Gastrocnemius medialis (tissue), 4 donors: ENCODE results near the gene TMLHE. TPM values are rescaled to one million over a fixed set of nuclear protein-coding genes. Genes with fewer than 3 reads are reported as not detected.
"Not testable (repeated sequence)": the region's sequence is repeated elsewhere in the genome, so short reads cannot be mapped to it uniquely, and the experiment has no call there.

Source experiments
- ATAC-seq, 2 donors: fragments of 150-250 bp; one replicate each; pipeline ENCODE4 v1.9.1; 2016
- DNase-seq, 2 donors: peaks; one replicate each; pipeline ENCODE4 v3.0.0-alpha.2; 2019
- H3K27ac ChIP-seq, 4 donors: fragments of 200-600 bp; sonication (generic); 1 replicate in 1 of 4; 2 replicates in 3 of 4; pipeline ENCODE4 v1.5.1; 2016 to 2018; ENCODE audit warnings: mild to moderate bottlenecking in 2 of 4, moderate library complexity in 1 of 4
- H3K27me3 ChIP-seq, 3 donors: fragments of 200-600 bp; sonication (generic) in 2 of 3; 1 replicate in 1 of 3; 2 replicates in 2 of 3; pipeline versions ENCODE4 v1.5.1 to v1.6.0; 2016 to 2019; ENCODE audit warnings: mild to moderate bottlenecking in 1 of 3, moderate library complexity in 1 of 3
- H3K36me3 ChIP-seq, 2 donors: fragments of 200-600 bp; sonication (generic) in 1 of 2; one replicate each; pipeline ENCODE4 v1.5.1; 2017 to 2018
- H3K4me1 ChIP-seq, 2 donors: fragments of 200-600 bp; sonication (generic) in 1 of 2; one replicate each; pipeline ENCODE4 v1.5.1; 2016 to 2017; ENCODE audit warnings: mild to moderate bottlenecking in 2 of 2
- H3K4me3 ChIP-seq, 4 donors: fragments of 200-600 bp; sonication (generic) in 3 of 4; 1 replicate in 1 of 4; 2 replicates in 3 of 4; pipeline ENCODE4 v1.5.1; 2016 to 2019; ENCODE audit warnings: mild to moderate bottlenecking in 2 of 4
- H3K9me3 ChIP-seq, 3 donors: fragments of 200-600 bp; sonication (generic) in 2 of 3; 1 replicate in 1 of 3; 2 replicates in 2 of 3; pipeline ENCODE4 v1.5.1; 2016 to 2019
- POLR2A ChIP-seq, 2 donors: fragments of 450-650 bp; IDR thresholded peaks; one replicate each; pipeline ENCODE4 v1.6.1; 2017; ENCODE audit warnings: antibody characterized with exemption in 2 of 2, mild to moderate bottlenecking in 2 of 2, moderate library complexity in 2 of 2
- in situ Hi-C, 4 donors: fragments of 200-750 bp; cut with MboI; loops; one replicate each; pipeline versions ENCODE4 v1.15.0 to v1.8.0; 2017; ENCODE audit warnings: low sequenced_read_pairs in 4 of 4
- intact Hi-C: fragments of 100-400 bp; cut with DNase I; formaldehyde crosslinking; loops from one replicate; pipeline ENCODE4 v1.15.1; 2023; ENCODE audit warnings: low total_unique reads
- total RNA-seq, 4 donors: library from RNA; depleted of rRNA; stranded (reverse); fragments of >200 nt; gene quantifications; one replicate each; pipeline versions ENCODE4 v1.1.0 to v1.2.3, GENCODE V29; 2016
- TF ChIP-seq, protein P1 (sequence below), 5 experiments: fragments of 450-650 bp in 3 of 5; fragments of 200-600 bp in 2 of 5; sonication (generic) in 2 of 5; IDR thresholded peaks in 4 of 5; conservative IDR thresholded peaks in 1 of 5; 1 replicate in 4 of 5; 2 replicates in 1 of 5; pipeline ENCODE4 v1.5.1; 2016 to 2019; ENCODE audit warnings: antibody characterized with exemption in 5 of 5, mild to moderate bottlenecking in 3 of 5, moderate library complexity in 3 of 5

Gene TMLHE
- total RNA-seq, 4 donors from 2014 or later: 13.7 to 25.7 (median 17.4) TPM

DNA sequence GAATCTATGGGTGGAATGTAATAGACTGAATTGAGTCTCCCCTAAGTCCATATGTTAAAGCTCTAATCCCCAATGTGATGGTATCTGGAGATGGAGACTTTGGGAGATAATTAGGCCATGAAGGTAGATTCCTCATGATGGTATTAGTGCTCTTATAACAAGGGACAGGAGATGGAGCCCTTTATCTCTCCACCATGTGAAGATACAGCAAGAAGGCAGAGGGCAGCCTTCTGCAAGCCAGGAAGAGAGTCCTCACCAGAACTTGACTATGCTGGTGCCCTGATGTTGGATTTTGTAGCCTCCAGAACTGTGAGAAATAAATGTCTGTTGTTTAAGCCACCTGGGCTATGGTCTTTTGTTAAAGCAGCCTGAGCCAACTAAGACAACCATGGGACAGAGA is 78.0 kb downstream of the TMLHE start:
- TF ChIP-seq, protein P1, sequence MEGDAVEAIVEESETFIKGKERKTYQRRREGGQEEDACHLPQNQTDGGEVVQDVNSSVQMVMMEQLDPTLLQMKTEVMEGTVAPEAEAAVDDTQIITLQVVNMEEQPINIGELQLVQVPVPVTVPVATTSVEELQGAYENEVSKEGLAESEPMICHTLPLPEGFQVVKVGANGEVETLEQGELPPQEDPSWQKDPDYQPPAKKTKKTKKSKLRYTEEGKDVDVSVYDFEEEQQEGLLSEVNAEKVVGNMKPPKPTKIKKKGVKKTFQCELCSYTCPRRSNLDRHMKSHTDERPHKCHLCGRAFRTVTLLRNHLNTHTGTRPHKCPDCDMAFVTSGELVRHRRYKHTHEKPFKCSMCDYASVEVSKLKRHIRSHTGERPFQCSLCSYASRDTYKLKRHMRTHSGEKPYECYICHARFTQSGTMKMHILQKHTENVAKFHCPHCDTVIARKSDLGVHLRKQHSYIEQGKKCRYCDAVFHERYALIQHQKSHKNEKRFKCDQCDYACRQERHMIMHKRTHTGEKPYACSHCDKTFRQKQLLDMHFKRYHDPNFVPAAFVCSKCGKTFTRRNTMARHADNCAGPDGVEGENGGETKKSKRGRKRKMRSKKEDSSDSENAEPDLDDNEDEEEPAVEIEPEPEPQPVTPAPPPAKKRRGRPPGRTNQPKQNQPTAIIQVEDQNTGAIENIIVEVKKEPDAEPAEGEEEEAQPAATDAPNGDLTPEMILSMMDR (IDR thresholded peaks at IDR 0.05 in 4 of 5, conservative IDR thresholded peaks at IDR 0.05 in 1 of 5): no peak
- no peak for TF ChIP-seq POLR2A (IDR thresholded peaks at IDR 0.05)

DNA sequence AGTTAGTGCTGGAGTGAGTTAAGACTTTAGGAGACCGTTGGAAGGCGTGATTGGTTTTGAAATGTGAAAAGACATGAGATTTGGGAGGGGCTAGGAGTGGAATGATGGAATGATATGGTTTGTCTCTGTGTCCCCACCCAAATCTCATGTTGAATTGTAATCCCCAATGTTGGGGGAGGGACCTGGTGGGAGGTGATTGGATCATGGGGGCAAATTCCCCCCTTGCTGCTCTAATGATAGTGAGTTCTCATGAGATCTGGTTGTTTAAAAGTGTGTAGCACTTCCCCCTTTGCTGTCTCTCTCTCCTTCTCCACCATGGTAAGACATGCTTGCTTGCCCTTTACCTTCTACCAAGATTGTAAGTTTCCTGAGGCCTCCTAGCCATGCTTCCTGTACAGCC is 85.7 kb downstream of the TMLHE start:
- H3K27ac ChIP-seq, ATAC-seq, H3K27me3 ChIP-seq, H3K4me1 ChIP-seq, H3K4me3 ChIP-seq, DNase-seq, H3K9me3 ChIP-seq, in situ Hi-C loops, intact Hi-C loops: not testable (repeated sequence)
- H3K36me3 ChIP-seq: peaks cover 0 to 18% of the 10 kb centered on the region in 2 donors

More for the DNA sequence above, 78.0 kb downstream of the TMLHE start:
- no peaks in the 10 kb centered on the region for H3K36me3 ChIP-seq
- no peaks in the 10 kb centered on the region for H3K27me3 ChIP-seq
- ATAC-seq: no peak
- H3K27ac ChIP-seq: no peak overlapping the region
- in situ Hi-C loops (no loop called here), intact Hi-C loops (no loop called here)
- DNase-seq: no peak
- no peaks in the 10 kb centered on the region for H3K4me1 ChIP-seq
- H3K4me3 ChIP-seq: no peak overlapping the region
- H3K9me3 ChIP-seq: no peaks in the 10 kb centered on the region

DNA sequence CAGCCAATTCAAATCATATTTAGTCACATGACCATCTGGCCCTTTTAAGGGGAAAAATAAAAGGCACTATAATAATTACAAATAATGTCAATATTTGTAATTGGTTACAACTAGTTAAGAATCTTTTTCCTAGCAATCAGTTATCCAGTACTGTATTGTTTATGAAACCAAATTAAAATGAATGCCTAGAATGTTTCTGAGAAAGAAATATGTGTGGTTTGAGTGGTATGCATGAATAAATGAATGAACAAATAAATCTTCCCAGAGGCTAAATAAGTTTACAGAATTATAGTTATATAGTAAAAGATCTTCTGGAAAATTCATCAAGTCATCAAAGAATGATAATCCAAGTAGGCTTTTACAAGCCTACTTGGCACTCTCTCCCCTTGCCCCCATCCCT is 98.5 kb downstream of the TMLHE start:
- Histone ChIP-seq H3K9me3 (no peaks in the 10 kb centered on the region), H3K4me1 (no peaks in the 10 kb centered on the region), H3K4me3 (no peak overlapping the region), H3K27ac (no peak overlapping the region), H3K27me3 (no peaks in the 10 kb centered on the region), H3K36me3 (peaks cover 0 to 10% of the 10 kb centered on the region in 2 donors)
- intact Hi-C loops: no loop called here
- TF ChIP-seq, protein P1 (IDR thresholded peaks at IDR 0.05 in 4 of 5, conservative IDR thresholded peaks at IDR 0.05 in 1 of 5): no peak
- TF ChIP-seq POLR2A (IDR thresholded peaks at IDR 0.05): no peak
- DNase-seq: no peak
- in situ Hi-C loops: no loop called here
- no peak for ATAC-seq

- no peaks in the 10 kb centered on the region for H3K27me3 ChIP-seq
- intact Hi-C loops: no loop called here
- no peak for TF ChIP-seq POLR2A (IDR thresholded peaks at IDR 0.05)
- TF ChIP-seq, protein P1 (IDR thresholded peaks at IDR 0.05 in 4 of 5, conservative IDR thresholded peaks at IDR 0.05 in 1 of 5): no peak
- no peak overlapping the region for H3K27ac ChIP-seq
- peaks cover 0 to 3% of the 10 kb centered on the region in 2 donors for H3K4me1 ChIP-seq
- H3K4me3 ChIP-seq: no peak overlapping the region
- DNase-seq (no peak), ATAC-seq (no peak)
- H3K9me3 ChIP-seq: no peaks in the 10 kb centered on the region
- in situ Hi-C loops: no loop called here
- no peaks in the 10 kb centered on the region for H3K36me3 ChIP-seq
Observed at GRCh38 chrX:155505296-155505695, 107.5 kb downstream of the TMLHE start.

DNA sequence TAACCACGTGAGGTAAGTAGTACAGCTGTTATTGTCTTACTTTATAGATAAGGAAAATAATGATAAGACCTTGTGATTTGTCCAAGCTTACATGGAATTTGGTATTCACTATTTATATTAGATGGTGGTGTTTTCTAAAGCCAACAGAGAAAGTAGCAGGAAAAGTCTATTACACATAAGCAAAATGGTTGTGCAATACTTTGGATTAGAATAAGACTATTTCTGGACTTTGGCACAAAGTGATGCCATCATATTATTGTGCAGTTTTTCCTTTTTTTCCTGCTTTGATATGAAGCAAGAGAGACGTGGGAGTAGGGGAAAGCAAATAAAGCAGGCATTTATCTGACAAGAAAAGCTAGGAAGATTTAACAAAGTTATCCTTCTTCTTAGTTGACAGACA is 117.6 kb downstream of the TMLHE start:
- H3K27ac ChIP-seq, DNase-seq, H3K4me3 ChIP-seq, H3K36me3 ChIP-seq, ATAC-seq, H3K9me3 ChIP-seq, in situ Hi-C loops, H3K4me1 ChIP-seq, H3K27me3 ChIP-seq, intact Hi-C loops: not testable (repeated sequence)

GRCh38 chrX:155491421-155491820 is 121.3 kb downstream of the TMLHE start:
- intact Hi-C loops, H3K4me3 ChIP-seq, in situ Hi-C loops, H3K27ac ChIP-seq, H3K9me3 ChIP-seq, H3K36me3 ChIP-seq, DNase-seq, H3K4me1 ChIP-seq, H3K27me3 ChIP-seq: not testable (repeated sequence)
- peak in 1 of 2 donors; percentile 44 for ATAC-seq

- H3K9me3 ChIP-seq, H3K27ac ChIP-seq, DNase-seq, H3K36me3 ChIP-seq, H3K4me3 ChIP-seq, H3K27me3 ChIP-seq, intact Hi-C loops, H3K4me1 ChIP-seq, in situ Hi-C loops, ATAC-seq: not testable (repeated sequence)
Observed at GRCh38 chrX:155477136-155477535, 135.6 kb downstream of the TMLHE start.

DNA sequence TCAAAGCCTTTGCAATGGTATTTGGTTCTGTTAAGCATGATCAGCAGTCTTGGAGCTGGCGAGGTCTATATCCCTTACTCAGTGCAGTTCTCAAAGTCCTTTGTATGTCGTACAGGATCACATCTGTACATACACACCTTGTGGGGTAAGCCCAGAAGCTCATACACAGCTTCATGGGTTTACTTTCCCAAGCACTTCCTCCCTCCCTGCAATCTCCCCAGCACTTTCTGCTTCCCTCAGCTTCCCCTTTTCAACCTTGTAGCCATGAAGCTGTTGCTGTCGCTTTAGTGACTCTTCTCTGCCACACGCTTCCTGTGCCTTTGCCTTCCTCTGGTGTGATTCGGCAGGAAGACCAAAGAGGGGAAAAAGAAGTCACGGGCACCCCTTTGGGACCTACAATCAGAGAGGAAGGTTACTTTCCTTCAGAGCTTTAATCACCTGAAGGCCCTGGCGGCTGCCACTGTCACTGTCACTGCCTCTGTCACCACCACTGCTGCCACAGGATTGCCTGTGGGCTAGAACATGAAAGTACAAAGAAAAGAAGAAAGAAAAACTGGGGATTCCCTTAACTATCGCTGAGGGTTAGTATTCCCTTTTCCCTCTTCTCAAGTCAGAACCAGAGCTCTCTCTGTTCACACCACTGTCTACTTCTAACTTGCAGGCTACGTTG is 146.3 kb downstream of the TMLHE start:
- in situ Hi-C loops, intact Hi-C loops, H3K4me1 ChIP-seq, ATAC-seq, H3K27me3 ChIP-seq, H3K27ac ChIP-seq, H3K36me3 ChIP-seq, H3K9me3 ChIP-seq, DNase-seq, H3K4me3 ChIP-seq: not testable (repeated sequence)

DNA sequence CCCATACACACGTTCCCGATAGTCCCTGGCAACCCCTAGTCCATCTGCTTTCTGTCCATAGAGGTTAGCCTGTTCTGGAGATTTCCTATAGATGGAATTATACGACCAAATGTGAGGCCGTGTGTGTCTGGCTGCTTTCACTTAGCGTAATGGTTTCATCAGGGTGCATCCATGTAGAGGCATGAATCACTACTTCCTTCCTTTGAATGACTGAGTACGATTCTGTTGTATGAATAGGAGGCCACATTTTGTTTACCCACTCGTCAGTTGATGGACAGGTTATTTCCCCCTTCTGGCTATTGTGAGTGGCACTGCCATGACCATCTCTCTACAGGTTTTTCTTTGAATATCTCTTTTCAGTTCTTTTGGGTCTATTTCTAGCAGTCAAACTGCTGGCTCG is 152.3 kb downstream of the TMLHE start:
- H3K36me3 ChIP-seq, ATAC-seq, H3K4me1 ChIP-seq, intact Hi-C loops, H3K9me3 ChIP-seq, H3K27ac ChIP-seq, H3K4me3 ChIP-seq, H3K27me3 ChIP-seq, DNase-seq, in situ Hi-C loops: not testable (repeated sequence)
